Measurements from ENCODE around the gene PRPF6.

Gene PRPF6

DNA sequence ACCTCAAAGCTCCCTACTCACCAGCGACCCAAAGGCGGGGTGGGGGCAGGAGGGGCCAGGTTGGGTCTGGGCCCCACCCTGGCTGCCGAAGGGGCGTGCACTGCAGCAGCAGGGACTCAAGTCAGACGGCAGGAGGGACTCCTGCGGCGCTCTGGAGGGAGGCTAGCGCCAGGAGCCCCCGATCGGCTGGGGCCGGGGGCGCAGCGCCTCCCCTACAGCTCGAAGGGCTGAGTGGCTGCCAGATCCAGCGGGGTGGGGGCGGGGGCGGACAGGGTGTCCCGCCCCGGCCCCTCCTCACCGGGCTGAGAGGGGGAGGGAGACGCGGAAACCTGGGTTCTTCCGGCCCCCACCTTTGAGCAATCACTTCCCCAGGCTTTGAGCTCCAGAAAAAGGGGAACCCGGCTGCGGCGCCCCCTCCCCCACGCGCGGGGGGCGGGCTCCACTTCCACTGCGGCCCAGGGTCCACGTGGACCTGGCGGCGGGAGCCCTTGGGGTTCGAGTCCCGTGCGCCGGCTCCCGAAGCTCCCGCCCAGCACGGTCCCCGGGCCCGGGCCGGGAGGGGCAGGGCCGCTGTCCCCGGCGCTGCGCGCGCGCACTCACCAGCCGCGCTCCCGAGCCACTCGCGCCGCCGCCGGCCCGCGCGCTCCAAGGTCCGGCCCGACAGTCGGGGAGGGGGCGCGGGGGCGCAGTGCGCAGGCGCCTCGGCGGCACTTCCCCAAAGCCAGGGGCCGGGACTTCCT lies 98.5 kb downstream of the PRPF6 start, which contains the start of gene RGS19:
TSS of gene RGS19 (minus strand) at position 246 of the 740 bp plus-strand sequence. CDS start 2,632 bp downstream, outside the sequence.
- TF ChIP-seq, protein P1, sequence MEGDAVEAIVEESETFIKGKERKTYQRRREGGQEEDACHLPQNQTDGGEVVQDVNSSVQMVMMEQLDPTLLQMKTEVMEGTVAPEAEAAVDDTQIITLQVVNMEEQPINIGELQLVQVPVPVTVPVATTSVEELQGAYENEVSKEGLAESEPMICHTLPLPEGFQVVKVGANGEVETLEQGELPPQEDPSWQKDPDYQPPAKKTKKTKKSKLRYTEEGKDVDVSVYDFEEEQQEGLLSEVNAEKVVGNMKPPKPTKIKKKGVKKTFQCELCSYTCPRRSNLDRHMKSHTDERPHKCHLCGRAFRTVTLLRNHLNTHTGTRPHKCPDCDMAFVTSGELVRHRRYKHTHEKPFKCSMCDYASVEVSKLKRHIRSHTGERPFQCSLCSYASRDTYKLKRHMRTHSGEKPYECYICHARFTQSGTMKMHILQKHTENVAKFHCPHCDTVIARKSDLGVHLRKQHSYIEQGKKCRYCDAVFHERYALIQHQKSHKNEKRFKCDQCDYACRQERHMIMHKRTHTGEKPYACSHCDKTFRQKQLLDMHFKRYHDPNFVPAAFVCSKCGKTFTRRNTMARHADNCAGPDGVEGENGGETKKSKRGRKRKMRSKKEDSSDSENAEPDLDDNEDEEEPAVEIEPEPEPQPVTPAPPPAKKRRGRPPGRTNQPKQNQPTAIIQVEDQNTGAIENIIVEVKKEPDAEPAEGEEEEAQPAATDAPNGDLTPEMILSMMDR (IDR thresholded peaks at IDR 0.05) = no peak

DNA sequence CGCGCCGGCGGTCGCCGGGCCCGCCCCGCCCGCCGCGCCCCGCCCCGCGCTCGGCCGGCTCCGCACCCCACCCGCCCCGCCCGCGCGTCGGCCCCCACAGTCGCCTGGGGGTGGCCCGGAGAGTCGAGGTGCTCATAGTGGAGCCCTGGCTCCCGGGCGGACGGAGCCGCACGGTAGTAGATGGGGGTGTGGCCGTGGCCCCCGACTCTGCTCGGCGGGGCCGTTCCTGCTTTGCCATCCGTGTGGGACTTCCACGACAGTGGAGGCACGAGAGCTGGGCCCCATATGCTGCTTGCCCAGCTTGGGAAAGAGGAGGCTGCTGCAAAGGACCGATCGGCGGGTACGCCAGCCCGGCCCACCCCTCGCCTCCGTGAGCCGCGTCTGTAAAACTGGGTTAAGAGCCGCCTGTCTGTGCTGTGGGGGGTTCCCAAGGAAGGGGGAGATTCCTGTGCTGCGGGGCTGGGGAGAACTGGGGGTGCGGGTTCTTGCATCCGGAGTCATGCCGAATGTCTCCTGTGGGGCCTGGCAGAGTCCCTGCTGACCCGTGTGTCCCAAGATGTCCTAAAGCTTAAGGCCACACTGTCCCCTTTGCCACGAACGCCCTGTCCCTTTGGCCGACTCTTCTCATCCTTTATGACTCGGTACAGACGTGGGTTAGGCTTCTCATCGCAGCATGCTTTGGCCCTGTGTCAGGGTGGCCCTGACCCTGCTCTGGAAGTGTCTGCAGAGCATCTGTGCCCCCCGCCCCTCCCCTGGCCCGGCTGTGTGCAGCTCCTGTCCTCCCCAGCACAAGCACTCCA lies 99.3 kb downstream of the PRPF6 start, which contains the start of gene OPRL1:
TSS of gene OPRL1 (plus strand) at position 70 of the 800 bp plus-strand sequence. CDS start 12,639 bp downstream, outside the sequence.
- TF ChIP-seq, protein P1 (IDR thresholded peaks at IDR 0.05) = no peak

DNA sequence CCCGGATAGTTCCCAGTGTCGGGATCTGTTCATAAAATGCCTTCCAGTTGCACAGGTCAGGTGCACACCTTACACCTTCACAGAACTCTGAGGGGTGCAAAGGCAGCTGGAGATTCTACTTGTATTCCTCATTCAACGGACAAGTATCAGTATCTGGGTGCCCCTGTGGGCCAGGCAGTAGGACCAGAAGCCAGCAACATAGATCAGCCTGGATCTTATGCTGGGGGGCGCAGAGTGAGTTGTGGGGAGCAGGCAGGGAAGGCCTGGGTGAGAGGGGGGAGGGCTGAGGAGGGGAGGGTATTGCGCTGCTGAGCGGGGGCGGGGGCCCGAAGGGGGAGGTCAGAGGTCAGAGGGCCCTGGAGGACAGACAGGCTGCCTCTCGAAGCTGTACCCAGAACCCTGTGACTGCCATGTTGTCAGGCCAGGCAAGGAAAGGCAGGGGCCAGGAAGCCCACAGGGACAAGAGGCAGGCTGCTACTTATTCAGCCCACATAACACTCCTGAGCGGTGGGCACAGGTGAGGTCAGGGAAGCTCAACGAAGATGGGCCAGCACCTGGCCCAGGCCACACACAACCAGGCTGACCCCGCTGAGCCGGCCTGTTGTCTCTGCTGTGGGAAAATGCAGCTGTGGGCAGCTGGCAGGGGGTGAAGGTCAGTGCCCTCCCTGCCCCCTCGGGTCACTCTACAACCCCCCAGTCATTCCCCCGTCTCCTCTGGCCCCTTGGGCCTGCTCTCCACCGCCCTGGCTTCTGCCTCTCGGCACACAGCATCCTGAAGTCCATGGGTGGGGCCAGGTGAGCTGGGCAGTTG lies 100.1 kb downstream of the PRPF6 start:
- TF ChIP-seq, protein P1 (IDR thresholded peaks at IDR 0.05) = no peak

DNA sequence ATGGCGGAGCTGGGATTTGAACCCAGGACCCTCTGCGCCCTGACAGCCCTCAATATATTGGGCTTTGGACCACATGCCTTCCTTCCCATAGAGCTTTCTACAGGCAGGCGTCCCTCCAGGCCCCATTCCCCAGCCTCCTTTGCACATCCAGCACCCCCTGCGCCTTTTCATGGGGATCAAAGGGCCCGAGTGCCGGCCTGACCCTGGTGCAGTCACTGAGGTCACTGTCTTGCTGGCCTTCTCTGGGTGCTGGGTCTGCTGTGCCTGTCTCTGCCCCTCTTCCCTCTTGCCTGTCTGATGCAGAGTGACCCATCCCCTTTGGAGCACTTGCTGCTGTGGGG lies 100.7 kb downstream of the PRPF6 start:
- TF ChIP-seq, protein P1 (IDR thresholded peaks at IDR 0.05) = no peak

DNA sequence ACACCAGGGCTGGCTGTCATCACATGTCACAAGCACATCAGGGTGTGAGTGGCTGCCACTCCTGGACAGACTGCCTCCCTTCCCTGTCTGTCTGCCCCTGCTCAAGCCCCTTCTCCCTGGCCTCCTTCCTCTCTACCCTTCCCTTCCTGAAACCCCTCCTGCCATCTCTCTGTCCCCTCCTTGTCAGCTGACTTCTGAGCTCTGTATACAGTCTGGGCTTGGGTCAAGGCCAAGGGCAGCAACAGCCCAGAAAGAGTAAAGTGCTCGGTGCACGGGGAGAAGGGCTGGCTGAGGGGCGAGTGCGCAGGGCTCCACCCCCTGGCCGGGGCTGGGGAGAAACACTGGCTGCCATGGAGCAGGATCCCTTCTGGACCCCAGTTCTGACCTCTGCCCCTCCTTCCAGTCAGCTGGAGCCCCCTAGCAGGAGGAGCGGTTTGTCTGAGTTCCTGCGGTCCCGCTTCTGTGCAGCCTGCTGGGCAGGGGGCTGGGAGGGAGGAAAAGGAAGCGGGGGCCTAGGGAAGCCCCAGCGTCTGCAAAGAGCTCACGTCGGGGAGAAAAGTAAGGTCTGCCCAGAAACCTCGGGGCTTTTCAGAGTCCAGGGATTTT lies 101.3 kb downstream of the PRPF6 start:
- TF ChIP-seq, protein P1 (IDR thresholded peaks at IDR 0.05) = no peak
